ENCODE results near the gene FBLIM1.

The FBLIM1 gene, protein sequence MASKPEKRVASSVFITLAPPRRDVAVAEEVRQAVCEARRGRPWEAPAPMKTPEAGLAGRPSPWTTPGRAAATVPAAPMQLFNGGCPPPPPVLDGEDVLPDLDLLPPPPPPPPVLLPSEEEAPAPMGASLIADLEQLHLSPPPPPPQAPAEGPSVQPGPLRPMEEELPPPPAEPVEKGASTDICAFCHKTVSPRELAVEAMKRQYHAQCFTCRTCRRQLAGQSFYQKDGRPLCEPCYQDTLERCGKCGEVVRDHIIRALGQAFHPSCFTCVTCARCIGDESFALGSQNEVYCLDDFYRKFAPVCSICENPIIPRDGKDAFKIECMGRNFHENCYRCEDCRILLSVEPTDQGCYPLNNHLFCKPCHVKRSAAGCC

DNA sequence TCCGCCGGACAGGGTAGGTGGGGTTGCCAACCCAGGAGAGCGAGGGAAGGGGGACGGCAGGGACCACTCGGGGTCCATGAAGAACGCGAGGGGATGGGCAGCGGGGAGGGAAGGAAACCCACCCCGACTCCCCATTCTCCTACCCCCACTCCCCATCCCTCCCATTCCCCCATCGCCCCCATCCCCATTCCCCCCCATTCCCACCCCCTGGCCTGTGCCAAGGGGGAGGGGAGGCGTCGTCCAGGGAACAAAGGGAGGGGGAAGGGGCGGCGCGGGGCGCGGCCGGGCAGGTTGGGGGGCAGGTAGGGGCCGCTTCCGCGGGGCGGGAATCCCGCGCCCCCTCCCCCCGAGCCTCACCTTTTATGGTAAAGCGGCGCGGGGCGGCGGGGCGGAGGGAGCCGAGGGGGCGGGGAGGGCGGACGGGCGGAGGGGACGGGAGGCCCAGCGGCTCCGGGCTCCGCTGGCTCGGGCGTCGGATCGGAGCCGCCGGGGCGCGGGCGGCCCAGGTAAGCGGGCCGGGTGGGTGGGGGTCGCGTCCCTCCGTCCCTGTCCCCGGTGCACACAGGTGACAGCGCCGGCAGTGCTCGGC, at the start of gene FBLIM1:
FBLIM1 (plus strand) TSS at position 453 of the 589 bp plus-strand sequence. CDS start 6,189 bp downstream, outside the sequence.
- DNase-seq (ENCODE audit: low read depth), result no peak

DNA sequence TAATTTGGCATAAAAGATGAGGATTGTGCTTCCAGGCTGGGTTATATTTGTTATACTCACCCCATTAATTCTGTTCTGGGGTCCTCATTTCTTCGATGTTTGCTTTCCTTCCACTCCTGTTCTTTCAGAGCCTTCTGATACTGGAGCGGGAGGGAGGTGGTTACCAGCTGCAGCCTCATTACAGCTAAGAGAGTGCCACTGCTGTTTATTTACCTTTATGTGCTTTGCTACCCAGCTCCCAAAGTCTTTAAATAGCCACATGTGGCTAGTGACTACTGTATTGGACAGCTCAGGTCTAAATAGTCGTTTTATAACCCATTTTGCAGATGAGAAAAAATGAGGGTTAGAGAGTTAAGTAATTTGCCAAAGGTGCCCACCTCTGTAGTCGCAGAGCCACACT, 49.4 kb upstream of the FBLIM1 start:
- DNase-seq (ENCODE audit: low read depth), result no peak

DNA sequence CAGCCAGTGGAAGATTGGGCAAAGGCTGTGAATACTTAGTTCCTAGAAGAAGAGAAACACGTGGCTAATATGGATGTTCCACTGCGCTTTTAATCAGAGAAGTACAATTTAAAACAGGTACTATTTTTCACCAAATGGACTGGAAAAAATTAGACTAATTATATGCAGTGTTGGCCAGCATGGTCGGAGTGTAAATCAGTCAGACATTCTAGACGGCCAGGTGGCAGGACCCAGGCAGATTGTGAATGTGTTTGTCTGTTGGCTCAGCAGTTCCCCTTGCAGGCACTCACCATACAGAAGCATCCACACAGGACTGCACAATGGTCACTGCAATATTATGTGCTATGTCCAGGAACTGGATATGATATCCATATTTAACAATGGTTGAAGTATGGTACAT, 46.4 kb upstream of the FBLIM1 start:
- DNase-seq (ENCODE audit: low read depth), result no peak

DNA sequence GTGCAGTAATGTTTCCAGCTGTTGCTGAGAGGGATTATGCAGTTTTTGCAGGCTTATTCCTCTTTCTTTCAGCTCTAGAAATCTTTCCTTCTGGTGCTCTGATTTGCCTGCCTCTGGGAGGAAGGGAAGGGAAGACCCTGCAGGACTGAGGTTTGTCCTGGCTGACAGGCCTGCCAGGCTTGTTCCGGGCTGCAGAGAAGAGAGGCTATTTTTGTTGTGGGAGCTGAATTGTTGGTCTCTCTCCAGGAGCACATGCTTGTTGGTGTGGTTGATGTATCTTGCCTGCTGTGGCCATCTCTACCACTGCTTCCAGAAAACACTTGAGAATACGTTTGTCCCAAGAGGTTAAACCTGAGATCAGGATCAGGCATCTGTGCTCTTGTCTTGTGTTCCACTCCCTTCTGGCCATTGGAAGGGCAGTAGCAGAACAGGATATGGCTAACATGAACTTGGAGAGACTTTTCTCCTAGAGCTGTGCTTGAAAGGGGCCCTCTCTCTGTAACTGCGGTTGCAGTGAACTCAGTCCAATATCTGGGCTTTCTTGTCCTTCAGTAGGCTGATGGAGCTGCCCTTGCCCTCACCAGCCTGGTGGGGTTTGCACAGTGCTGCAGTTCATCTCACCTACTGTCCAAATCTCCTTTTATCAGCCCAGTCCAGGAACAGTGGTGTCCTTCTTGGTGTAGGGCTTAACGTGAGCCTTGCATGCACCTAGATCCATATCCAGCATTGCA, 44.0 kb upstream of the FBLIM1 start:
- no peak for DNase-seq (ENCODE audit: low read depth)

DNA sequence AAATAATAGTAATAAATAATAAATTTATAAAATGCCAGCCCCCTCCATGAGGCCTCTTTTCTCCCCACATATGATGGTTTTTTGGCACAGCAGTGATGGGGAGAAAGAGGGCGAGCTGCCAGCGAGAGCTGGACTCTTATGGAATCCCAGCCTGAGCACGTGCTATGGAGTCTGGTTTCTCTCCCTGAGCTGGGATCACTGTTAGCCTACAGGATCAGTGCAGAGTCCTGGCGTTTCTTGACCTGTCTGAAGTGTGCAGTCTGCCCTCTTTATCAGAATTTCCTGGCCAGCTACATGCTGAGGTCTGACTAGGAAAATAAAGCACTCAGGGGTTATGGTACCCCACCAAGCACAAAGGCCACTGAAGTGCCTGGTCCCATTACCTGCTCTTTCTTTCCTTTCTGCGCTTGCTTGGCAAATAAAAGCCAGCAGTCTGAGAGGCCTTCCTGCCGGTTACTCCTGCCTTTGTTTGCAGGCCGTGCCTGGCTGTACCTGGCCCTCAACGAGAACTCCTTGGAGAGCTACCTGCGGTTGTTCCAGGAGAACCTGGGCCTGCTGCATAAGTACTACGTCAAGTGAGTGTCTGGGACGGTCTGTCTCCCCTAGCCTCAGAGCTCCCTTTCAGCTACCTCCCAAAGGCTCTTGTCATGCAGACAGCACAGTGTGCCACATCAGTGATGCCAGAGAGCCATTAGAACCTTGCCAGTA, 41.0 kb upstream of the FBLIM1 start:
- DNase-seq (ENCODE audit: low read depth), result no peak

DNA sequence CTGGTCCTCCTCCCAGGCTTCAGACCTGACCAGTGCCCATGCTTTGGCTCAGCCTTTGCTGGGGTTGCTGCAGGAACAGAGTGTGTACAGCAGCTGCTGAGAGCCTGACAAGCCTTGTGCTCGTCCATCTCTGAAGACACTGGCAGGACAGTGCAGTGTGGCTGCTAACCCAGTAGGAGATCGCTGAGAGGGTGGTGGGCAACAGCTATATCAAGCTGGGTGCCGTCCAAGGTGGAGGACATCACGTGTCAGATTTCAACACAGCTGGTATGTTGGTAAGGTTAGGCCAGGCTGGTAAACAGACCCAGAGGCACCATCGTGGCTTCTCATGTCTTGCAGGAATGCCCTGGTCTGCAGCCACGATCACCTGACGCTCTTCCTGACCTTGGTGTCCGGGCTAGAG, 40.4 kb upstream of the FBLIM1 start:
- DNase-seq (ENCODE audit: low read depth), result no peak

DNA sequence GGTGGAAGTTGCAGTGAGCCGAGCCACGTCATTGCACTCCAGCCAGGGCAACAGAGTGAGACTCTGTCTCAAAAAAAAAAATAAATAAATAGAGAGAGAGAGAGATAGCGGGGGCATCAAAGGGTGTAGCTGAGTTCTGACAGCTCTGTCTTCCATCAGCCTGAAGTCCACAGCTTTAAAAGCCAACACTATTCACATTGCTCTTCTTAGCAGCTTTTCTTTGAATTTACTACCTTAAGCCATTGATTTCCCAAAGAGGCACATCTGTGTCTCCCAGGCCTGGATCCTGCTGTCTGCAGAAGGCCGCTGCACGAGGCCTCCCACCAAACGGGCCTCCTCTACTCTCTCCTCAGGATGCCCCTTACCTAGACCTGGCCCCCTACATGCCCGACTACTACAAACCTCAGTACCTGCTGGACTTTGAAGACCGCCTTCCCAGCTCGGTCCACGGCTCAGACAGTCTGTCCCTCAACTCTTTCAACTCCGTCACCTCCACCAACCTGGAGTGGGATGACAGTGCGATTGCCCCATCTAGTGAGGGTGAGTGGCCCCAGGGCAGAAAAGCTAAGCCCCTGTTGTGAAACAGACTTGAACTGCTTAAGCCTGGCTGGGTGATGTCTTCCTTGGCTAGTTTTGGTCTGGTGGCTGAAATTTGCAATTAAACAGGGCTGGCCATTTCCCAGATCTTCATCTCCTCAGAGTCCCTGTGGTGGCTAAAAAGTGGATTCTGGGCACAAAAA, 39.0 kb upstream of the FBLIM1 start:
- DNase-seq (ENCODE audit: low read depth), result no peak

DNA sequence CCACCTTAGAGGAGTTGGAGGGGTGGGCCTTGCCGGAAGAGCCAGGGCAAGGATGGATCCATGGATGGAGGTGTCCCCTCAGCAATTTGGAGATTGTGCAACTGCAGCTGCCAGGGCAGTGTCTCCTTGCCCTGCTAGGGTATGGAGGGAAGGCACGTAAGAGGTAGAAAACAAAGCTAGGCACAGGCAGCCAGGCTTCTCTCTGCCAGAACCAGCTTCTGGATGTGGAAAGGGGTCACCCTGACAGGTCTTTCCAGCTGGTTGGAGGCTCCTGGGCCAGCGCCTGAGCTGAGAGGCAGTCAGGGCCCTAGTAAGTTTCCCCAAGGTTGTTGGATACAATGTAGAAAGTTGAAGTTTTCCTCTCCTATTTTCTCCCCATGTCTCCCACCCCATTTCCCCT, 37.7 kb upstream of the FBLIM1 start:
- no peak for DNase-seq (ENCODE audit: low read depth)

DNA sequence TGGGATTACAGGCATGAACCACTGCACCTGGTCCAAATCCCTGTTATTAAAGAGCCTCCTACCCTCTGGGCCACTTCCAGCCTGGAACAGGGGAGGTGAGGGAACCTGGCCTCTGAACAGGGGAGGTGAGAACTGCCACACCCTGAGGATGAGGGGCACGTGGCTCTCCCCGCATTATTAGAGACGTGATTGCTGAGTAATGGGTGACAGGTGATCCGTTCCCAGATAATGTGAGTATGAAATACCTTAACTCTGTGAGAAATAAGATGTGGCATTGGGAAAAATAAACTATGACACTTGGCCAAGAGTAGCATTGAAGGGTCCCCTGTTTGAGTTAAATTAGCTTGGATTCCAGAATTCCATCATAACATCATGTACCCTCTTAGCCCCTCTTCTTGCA, 36.2 kb upstream of the FBLIM1 start:
- DNase-seq (ENCODE audit: low read depth), result no peak

DNA sequence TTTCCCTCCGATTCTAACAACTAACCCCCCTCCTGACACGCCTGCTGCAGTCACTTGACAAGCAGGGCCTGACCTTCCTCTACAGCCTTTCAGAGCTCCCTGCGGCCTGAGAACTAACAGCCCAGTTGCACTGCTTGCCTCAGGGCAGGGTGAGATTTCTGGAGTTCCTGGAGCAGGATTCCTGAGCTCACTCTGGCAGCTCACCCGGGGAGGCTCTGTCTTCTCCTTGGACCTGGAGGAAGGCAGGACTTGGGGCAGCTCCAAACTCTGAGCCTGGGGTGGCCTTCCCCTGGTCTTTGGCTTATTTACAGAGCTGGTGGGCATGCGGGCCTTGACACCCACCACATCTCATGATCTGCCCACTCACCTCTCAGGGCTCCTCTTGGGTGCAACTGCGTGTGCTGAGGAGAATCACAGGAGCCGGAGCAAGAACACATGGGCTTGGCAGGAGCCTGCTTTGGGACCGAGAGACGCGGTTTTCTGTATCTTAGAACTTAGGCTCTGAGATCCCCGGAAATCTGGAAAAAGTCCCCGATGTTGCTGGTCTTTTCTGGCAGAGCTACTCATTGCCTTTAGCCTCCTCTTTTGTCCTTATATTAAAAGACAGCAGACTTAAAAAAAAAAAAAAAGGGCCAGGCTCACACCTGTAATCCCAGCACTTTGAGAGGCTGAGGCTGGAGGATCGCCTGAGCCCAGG, 35.6 kb upstream of the FBLIM1 start:
- no peak for DNase-seq (ENCODE audit: low read depth)

DNA sequence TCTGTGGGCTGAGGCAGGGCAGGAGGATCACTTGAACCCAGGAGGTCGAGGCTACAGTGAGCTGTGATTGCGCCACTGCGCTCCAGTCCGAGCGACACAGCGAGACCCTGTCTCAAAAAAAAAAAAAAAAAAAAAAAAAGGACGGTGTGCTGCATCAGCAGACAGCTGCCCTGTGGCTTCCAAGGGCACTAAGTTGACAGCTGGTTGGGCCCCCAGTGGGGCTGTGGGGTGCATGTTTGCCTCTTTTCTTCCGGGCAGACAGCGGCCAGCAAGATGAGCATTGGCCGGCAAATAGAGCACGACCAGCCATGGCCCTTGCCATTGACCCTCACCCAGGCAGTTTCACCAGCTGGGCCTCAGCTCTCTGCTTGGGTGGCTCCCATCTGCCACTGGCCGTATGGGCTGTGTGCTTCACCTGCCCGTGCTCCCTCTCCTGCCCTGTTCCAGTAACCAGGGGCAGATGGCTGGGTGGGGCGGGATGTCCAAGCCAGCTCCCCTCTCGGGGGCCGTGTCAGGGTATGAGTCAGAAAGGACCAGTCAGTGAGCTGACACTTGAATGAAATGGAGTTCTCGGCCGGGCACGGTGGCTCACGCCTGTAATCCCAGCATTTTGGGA, 34.9 kb upstream of the FBLIM1 start:
- DNase-seq (ENCODE audit: low read depth), result no peak

DNA sequence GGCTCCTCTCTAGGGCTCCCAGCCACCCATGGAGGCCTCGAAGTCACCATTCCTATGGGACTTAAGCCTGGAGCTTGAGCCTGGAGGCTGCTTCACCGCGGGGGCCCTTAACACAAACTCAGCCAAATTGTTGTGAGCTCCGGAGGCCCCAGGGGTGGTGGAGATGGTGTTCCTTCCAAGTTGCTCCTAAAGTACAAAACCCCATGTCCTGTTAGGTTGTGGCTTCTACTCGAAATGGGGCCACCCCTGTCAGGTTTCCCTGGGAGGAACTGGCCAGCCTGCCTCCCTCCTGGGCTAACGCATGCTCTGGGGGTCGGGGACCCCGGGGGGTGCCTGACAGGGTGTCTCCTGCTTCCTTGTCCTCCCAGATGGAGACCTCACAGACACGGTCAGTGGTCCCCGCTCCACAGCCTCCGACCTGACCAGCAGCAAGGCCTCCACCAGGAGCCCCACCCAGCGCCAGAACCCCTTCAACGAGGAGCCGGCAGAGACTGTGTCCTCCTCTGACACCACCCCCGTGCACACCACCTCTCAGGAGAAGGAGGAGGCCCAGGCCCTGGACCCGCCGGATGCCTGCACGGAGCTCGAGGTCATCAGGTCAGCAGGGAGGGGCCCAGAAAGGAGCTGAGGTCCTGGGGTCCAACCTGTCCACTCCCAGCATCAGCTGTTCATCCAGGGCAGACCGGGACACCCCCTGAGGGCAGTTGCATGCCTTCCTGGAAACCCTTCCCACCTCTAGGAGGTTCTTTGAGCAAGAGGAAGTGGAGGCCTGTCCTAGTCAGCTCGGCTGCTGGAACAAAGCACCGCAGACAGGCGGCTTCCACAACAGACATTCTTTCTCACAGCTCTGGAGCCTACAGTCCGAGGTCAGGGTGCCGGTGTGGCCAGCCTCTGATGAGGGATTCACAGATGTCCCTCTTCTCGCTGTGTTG, 33.4 kb upstream of the FBLIM1 start:
- no peak for DNase-seq (ENCODE audit: low read depth)

DNA sequence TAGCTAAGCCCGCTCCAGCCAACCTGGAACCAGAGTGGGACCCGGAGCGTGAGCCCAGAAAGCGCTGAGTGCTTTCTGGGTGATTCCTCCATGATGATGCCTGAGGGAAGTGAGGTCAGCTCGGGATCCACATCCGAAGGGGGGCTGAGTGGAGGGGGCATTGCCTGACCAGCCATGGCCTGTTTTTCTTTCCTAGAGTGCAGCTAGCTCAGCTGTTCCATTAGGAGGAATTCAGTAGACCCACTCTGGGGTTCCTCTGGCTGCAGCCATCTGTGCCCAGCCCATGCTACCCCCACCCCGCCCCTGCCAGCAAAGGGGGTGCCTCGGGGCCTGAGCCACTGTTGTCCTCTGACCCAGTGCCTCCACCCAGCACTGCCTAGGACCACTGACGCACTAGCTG, 32.1 kb upstream of the FBLIM1 start:
- DNase-seq (ENCODE audit: low read depth), result no peak

DNA sequence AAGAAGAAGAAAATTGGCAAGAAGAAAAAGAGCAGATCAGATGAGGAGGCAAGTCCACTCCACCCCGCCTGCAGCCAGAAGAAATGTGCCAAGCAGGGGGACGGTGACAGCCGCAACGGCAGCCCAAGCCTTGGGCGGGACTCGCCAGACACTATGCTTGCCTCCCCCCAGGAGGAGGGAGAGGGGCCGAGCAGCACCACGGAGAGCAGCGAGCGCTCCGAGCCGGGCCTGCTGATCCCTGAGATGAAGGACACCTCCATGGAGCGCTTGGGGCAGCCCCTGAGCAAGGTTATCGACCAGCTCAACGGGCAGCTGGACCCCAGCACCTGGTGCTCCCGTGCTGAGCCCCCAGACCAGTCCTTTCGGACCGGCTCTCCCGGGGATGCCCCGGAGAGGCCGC, 31.6 kb upstream of the FBLIM1 start:
- DNase-seq (ENCODE audit: low read depth), result no peak

DNA sequence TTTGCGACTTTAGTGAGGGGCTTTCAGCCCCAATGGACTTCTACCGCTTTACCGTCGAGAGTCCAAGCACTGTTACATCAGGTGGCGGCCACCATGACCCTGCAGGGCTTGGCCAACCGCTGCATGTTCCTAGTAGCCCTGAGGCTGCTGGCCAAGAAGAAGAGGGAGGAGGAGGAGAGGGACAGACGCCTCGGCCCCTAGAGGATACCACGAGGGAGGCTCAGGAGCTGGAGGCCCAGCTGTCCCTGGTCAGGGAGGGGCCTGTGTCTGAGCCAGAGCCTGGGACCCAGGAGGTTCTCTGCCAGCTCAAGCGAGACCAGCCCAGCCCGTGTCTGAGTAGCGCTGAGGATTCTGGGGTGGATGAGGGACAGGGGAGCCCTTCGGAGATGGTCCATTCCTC, 31.2 kb upstream of the FBLIM1 start:
- DNase-seq (ENCODE audit: low read depth), result no peak

DNA sequence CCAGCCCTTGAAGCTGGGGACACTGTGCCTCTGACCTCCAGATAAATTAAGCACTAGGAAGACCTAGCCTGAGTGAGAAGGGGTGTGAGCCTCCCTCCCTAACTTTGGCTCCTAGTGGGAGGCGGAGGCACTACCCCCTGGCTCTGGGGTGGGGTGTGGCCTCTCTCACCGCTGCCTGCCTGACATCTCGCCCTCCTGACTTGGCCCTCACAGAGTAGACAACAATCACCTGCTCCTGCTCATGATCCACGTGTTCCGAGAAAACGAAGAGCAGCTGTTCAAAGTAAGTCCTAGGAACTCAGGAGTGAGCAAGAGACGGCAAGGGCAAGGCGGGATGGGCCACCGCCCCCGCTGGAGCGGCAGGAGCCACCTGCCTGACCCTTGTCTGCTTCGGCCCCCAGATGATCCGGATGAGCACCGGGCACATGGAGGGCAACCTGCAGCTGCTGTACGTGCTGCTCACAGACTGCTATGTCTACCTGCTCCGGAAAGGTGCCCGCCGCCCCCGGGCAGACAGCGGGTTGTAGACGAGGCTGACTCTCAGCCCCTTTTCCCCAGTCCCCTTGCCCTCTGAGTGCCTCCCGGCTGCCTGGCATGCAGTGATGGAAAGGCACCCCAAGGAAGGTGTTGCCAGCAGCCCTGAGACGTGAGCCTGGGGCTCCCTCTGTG, 30.6 kb upstream of the FBLIM1 start:
- no peak for DNase-seq (ENCODE audit: low read depth)

DNA sequence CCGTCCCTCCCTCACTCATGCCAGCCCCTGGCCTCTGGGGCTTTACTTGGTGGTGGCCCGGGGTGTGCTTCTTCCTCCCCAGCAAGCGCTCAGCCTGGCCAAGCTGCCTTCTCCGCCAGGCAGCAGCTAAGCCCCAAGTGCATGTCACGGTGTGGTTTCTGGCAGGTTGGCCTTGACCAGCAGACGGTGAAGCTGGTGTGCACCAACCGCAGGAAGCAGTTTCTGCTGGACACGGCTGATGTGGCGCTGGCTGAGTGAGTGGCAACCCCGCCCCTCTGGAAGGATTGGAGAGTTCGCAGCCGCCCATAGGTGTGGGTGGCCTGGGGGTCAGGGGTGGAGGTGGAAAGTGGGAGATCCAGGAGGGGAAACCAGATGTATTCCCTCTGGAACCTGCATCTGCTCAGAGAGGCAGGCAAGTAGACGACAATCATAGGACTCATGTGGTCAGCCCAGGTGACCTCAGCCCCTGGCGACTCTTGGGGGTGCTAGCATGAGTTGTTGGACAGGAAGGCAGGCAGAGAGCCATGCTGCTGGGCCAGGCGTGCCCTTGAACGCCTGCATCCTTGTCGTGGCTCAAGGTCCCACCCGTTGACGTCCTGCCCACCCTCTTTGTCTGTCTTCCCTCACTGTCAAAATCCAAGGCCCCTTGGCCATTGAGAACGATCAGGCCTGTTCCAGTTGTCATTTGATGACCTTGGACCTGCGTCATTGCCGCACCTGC, 29.5 kb upstream of the FBLIM1 start:
- DNase-seq (ENCODE audit: low read depth), result no peak

DNA sequence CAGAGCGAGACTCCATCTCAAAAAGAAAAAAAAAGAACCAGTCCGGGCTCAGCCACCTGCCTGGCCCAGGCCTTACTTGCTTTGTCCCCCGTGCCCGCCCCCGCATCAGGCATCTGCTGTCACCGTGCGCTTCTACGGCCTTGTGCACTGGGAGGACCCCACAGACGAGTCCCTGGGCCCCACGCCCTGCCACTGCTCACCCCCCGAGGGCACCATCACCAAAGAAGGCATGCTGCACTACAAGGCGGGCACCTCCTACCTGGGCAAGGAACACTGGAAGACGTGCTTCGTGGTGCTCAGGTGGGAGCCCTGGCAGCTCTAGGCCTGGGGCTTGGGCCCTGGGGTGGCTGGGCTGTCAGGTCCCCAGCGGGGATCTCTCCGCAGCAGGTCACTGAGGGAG, 28.2 kb upstream of the FBLIM1 start:
- DNase-seq (ENCODE audit: low read depth), result no peak

DNA sequence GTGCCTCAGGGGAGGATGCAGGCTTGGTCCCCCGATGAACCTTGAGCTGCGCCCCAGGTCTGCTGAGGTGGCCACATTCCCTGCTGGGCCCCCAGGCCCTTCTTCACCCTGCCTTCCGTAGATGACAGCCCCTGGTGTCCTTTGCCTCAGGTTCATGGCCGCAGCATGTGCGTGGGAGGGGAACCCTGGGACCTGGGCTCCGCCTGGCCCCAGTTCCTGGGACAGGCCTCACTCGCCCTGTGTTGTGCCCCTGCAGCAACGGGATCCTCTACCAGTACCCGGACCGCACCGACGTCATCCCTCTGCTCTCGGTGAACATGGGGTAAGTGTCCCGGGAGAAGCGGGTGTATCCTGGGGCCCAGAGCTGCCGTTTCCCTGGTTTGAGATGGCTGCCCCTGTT, 27.7 kb upstream of the FBLIM1 start:
- DNase-seq (ENCODE audit: low read depth), result no peak

All from stimulated activated CD8-positive, alpha-beta memory T cell treated with anti-CD3 and anti-CD28 coated beads, Interleukin-7, amount 100 ng/mL, for 24 hours (primary cell).